NB4 (cell line): ENCODE measurements around the gene PPP3R1.

Experiments
- DNase-seq: peaks from one replicate; pipeline ENCODE4 v3.0.0; 2010; ENCODE audit warnings: low read depth
- H3K4me3 ChIP-seq: one replicate; pipeline ENCODE4 v1.5.1; 2011; ENCODE audit warnings: mild to moderate bottlenecking, low read depth, low read length, moderate library complexity
- CTCF ChIP-seq: IDR thresholded peaks from one replicate; pipeline ENCODE4 v1.5.1; 2012; ENCODE audit warnings: low read depth, low read length
- MAX ChIP-seq: IDR thresholded peaks from 2 replicates; pipeline ENCODE4 v1.6.1; 2011; ENCODE audit warnings: low read depth, low read length
- MYC ChIP-seq: IDR thresholded peaks from 2 replicates; pipeline ENCODE4 v1.6.1; 2011; ENCODE audit warnings: low read depth, low read length
- POLR2A ChIP-seq: IDR thresholded peaks from 2 replicates; pipeline ENCODE4 v1.6.1; 2011; ENCODE audit warnings: mild to moderate bottlenecking; ENCODE audit not compliant: insufficient read length; ENCODE audit errors: extremely low read depth

The PPP3R1 gene

GRCh38 chr2:68250196-68250595 is 2.1 kb downstream of the PPP3R1 start:
- TF ChIP-seq CTCF (no peak), MAX (no peak), MYC (no peak), POLR2A (no peak)
- peak overlapping the region; percentile 84 for H3K4me3 ChIP-seq
- peak; percentile 50 for DNase-seq

DNA sequence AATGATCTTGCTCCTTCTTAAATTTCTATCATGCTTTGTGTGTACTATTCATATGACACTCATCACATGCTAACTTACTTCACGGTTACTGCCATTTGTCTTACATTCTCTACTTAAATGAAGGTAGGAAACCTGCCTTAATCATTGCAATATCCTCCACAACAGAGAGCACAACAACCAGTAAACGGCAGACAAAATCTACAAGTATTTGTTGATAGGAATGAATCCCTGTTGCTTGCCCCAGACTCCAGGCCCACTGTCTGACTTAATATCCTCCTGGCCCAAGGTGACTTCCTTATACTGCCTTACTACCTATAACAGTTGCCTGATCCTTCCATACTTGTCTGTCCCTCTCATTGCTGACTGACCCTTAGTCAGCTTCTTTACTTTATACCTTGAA is 3.5 kb downstream of the PPP3R1 start:
- DNase-seq = peak; percentile 35
- H3K4me3 ChIP-seq = peak overlapping the region; percentile 84
- TF ChIP-seq CTCF (no peak), MAX (no peak), MYC (no peak), POLR2A (no peak)

DNA sequence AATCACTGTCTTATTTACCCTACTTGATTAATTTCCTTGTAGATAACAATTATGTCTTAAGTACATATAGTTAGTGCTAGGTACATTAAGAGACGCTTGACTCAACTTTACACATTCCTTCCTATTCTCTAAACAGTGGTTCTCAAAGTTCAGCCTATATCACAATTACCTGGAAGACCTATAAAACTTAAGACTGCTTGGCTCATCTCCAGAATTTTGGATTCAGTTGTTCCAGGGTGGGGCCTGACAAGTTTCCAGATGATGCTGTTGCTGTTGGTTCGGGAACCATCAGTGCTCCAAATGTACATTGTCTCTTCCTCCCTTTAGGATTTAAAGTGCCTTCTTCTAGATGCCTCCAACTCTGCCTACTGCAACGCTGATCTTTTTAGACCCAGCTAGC is 4.0 kb downstream of the PPP3R1 start:
- no peak for DNase-seq
- TF ChIP-seq MYC (no peak), CTCF (no peak)
- H3K4me3 ChIP-seq = peak overlapping the region; percentile 84

GRCh38 chr2:68246396-68246795 is 5.9 kb downstream of the PPP3R1 start:
- TF ChIP-seq MYC = no peak
- no peak for TF ChIP-seq CTCF
- TF ChIP-seq POLR2A = no peak
- TF ChIP-seq MAX = no peak
- no peak overlapping the region for H3K4me3 ChIP-seq
- DNase-seq = peak; percentile 45

- no peak overlapping the region for H3K4me3 ChIP-seq
- no peak for DNase-seq
- no peak for TF ChIP-seq MYC
- TF ChIP-seq POLR2A = no peak
- no peak for TF ChIP-seq MAX
- no peak for TF ChIP-seq CTCF
Observed at GRCh38 chr2:68245672-68246071, 6.7 kb downstream of the PPP3R1 start.

DNA sequence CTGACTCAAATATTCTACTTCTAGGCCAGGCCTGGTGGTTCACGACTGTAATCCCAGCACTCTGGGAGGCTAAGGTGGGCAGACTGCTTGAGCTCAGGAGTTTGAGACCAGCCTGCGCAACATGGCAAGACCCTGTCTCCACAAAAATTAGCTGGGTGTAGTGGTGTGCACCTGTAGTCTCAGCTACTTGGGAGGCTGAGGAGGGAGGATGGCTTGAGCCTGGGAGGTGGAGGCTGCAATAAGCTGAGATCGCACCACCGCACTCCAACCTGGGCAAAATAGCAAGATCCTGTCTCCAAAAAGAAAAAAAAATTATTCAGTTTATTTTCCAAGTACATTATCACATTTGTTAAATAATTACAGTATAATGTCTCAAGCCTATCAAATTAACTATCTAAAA is 7.3 kb downstream of the PPP3R1 start:
- TF ChIP-seq CTCF = no peak
- no peak for TF ChIP-seq MAX
- no peak for TF ChIP-seq POLR2A
- TF ChIP-seq MYC = no peak

More for the DNA sequence above, 7.3 kb downstream of the PPP3R1 start:
- no peak overlapping the region for H3K4me3 ChIP-seq
- no peak for DNase-seq
